Fibroblast of skin of scalp (primary cell): Measurements from ENCODE around the gene CD55. TPM values are rescaled to one million over a fixed set of nuclear protein-coding genes. Genes with fewer than 3 reads are reported as not detected.

Source experiments
- DNase-seq: peaks from one replicate; pipeline ENCODE4 v3.0.0-alpha.2; 2013
- polyA plus RNA-seq, 2 experiments: library from polyadenylated mRNA; unstranded; fragments of 120-200 nt; gene quantifications; one replicate each; pipeline ENCODE4 v1.2.1, GENCODE V29; 2013; ENCODE audit not compliant: insufficient read length in 2 of 2

The CD55 gene
- polyA plus RNA-seq (2013, experiment 1 of 2; ENCODE audit: insufficient read length), result 40.2 TPM
- polyA plus RNA-seq (2013, experiment 2 of 2; ENCODE audit: insufficient read length), result 46.6 TPM

- peak; percentile 89 for DNase-seq
Observed at GRCh38 chr1:207321079-207321789, at the start of gene CD55. Gene CD55, plus strand, starts transcription at chr1:207321678. Its CDS starts 88 bp downstream, at chr1:207321766.

DNA sequence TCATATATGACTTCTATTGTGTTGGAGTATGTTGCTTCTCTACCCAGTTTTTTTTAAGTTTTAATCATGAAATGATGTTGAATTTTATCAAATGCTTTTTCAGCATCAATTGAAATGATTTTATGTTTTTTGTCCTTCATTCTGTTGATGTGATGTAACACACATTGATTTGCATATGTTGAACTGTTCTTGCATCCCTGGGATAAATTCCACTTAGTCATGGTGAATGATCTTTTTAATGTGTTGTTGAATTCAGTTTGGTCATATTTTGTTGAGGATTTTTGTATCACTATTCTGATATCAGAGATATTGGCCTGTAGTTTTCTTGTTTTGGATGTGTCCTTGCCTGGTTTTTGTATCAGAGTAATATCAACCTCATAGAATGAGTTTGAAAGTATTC is 46.6 kb upstream of the CD55 start:
- DNase-seq, result no peak

DNA sequence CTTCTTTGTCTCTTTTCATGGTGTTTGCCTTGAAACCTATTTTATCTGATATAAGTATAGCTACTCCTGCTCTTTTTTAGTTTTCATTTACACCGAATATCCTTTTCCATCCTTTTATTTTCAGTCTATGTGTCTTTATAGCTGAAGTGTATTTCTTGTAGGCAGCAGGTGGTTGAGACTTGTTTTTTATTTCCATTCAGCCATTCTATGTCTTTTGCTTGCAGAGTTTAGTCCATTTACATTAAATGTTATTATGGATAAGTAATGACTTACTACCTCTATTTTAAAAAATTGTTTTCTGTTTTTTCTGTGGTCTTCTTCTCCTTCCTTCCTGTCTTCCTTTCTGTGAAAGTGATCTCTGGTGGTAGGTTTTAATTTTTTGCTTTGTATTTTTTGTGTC is 45.0 kb upstream of the CD55 start:
- DNase-seq, result no peak

DNA sequence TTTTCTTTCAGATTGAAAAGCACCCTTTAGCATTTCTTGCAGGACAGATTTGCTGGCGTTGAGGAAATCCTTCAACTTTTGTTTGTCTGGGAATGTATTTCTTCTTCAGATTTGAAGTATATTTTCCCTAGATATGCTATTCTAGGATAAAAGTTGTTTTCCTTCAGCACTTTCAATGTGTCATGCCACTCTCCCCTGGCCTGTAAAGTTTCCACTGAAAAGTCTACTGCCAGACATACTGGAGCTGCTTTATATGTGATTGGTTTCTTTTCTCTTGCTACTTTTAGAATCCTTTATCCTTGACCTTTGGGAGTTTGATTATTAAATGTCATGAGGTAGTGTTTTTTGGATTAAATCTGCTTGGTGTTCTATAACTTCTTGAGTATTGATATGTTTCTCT is 44.2 kb upstream of the CD55 start:
- DNase-seq, result no peak

DNA sequence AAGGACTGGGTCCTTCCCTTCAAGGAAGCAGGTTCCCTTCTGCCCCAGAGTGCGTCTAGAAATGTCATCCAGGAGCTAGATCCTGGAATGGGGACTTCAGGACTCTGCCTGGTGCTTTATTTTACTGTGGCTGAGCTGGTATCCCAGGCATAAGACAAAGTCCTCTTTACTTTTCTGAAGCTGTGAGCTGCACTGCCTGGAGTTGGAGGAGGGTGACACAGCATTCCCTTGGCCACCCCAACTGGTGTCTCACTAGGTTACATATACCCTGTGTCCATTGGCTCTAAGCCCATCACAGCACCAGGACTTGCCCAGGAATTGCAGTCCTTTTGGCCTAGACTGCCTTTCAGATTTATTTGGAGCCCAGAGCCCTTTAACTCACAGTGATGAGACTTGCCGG is 41.8 kb upstream of the CD55 start:
- no peak for DNase-seq

- no peak for DNase-seq
Observed at GRCh38 chr1:207280706-207281105, 40.8 kb upstream of the CD55 start.

GRCh38 chr1:207282058-207282457 is 39.4 kb upstream of the CD55 start:
- DNase-seq, result peak; percentile 38

DNA sequence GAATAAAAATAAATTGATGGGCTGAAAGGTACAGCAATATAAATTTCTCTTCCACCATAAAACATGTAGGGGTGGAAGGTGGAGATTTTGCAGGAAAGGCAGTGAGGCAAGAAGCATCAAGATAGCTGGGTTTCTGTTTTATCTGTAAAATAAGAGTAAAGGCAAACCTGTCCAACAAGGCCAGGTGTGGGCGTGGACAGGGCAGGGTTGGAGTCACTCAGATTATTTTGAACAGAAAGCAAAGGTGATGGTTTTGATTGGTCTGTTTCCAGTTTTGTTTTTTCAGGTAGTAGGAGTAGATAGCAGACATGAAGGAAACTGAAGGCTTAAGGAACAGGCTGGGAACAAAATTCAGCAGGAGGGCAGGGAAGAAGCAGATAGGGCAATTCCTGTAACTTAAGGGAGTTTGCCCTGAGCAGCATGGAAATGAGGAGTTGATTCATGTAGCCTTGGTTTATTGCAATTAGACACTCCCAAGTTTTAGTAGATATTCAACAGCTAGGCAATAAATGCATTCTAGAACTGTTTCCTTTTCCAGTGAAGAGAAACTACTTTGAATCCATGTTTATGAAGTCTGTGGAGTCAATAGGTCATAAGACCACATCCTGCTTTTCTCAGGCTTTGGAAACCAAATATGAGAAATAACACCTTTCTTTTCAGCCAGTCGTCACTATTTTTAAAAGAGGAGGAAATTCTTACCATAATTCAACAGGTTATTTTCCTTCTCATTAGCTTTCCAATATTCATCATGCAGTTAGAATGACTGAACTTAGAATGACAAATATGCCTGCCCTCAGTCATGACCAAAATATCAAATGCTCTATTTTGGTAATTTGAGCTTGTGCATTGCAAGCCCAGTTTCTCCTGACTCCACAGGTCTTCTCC is 38.7 kb upstream of the CD55 start:
- no peak for DNase-seq

GRCh38 chr1:207283421-207283820 is 38.1 kb upstream of the CD55 start:
- no peak for DNase-seq

- peak; percentile 72 for DNase-seq
Observed at GRCh38 chr1:207284209-207284897, 37.1 kb upstream of the CD55 start.

- peak; percentile 83 for DNase-seq
Observed at GRCh38 chr1:207286786-207287468, 34.6 kb upstream of the CD55 start.

GRCh38 chr1:207288315-207288714 is 33.2 kb upstream of the CD55 start:
- DNase-seq, result peak; percentile 50

DNA sequence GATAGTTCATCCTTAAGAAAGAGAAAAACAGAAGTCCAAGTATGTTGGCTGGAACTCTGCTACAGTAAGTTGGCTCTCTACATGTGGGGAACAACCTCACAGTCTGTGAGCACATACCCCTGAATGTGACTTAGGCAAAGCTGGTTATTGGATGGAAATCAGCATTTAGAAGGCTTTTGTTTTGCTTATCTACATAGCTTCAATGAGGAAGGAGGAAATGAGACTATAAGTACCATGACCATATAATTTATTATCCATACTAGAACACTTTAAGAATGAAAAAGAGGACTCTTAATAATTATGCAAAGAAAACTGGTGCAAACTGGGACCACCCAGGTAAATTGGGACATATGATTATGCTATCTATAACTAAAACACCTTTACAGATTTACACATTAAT is 31.7 kb upstream of the CD55 start:
- DNase-seq, result no peak

GRCh38 chr1:207291723-207292122 is 29.8 kb upstream of the CD55 start:
- DNase-seq, result no peak

- DNase-seq, result no peak
Observed at GRCh38 chr1:207298186-207298585, 23.3 kb upstream of the CD55 start.

- DNase-seq, result peak; percentile 18
Observed at GRCh38 chr1:207298636-207299398, 22.7 kb upstream of the CD55 start.

GRCh38 chr1:207300970-207301369 is 20.5 kb upstream of the CD55 start:
- no peak for DNase-seq

DNA sequence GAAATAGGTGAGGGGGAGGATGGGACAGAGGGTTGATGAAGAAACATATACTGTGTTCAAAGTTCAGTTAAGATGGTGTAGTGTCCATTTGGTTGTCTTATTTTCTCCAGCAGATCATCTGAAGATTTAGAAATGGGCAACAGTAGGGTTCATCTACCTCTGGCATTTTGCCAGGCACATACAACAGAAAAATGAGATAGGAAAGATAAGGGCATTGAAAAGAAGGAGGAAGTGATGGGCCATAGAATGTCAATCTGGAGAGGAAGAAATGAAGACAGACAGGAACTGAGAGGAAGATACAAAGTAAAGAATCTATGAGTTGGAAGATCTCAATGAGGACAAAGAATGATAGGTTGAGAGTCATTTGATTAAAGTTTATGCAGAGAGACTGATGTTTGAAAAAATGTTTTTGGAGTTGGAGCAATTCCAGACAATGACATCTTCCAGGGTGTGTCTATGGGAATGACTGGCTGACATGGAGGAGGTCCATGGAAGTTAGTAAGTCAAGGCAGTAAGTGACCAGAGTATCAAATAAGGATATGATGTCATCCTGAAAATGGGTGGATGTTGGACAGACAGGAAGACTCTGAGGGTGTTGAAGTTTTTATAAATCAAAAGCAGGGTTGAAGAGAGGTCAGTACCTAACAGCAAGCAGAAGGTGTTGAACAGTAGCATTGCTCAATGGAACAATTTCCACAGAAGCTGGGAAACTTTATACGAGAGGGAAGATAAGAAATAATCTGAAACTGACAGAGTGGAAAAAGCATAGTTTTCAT is 18.7 kb upstream of the CD55 start:
- DNase-seq, result peak; percentile 9

DNA sequence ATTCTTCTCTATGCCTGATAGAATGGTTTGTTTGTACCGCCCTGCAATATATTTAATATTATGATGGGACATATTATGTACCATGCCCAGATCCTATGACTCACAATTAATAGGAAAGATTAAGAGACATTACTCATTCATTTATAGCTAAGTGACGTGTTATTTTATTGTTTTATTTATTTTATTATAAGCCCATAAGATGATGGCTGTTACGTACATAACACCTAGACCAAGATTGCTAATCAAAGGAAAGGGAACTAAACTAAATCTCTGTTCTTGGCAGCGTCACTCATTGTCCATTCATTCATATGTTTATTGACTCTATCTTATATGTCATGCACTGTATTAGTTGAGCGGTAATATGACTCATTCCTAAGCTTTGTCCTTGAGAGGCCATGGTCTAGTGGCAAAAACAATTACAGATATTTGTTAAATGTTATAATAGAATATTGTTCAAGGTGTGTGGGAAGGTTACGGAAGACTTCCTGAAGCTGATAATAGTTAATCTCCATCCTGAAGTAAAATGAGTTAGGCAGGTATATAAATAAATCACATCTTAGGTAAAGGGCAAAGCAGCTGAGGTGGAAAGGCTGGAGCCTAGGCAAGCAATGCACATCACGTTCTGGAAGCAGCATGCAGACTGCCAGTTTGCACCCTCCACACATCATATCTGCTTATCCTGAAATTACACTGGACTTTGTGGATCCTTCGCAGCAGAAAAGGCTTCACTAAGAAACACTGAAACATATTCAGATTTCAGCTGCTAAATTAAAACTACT is 16.6 kb upstream of the CD55 start:
- no peak for DNase-seq

DNA sequence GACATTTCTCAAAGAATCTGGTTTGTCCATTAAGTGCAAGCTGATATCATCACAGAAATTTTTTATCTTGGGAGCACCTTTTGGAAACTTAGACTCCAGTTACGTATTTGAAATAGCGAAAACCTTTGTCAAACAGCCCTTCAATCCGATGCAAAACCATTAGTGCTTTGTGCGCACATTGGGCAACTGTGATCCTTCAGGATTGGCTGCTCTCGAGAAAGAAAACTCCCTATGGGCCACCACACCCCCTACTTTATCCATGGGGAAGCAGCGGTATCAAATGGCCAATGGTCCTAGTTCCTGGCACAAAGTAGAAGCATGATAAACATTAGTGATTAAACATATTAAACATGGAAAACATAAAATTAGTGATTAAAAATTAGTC is 16.0 kb upstream of the CD55 start:
- DNase-seq, result no peak
